GM19099 (cell line): ENCODE data around the gene NOL4L.

Source experiments
- POLR2A ChIP-seq: IDR thresholded peaks from 3 replicates; pipeline ENCODE4 v1.6.1; 2011; ENCODE audit warnings: low read depth; ENCODE audit not compliant: insufficient read length; ENCODE audit errors: extremely low read depth

Gene NOL4L

GRCh38 chr20:32526125-32526524, 59.0 kb downstream of the NOL4L start:
- no peak for TF ChIP-seq POLR2A

- TF ChIP-seq POLR2A = no peak
Measured at GRCh38 chr20:32524829-32525501, 60.2 kb downstream of the NOL4L start.

DNA sequence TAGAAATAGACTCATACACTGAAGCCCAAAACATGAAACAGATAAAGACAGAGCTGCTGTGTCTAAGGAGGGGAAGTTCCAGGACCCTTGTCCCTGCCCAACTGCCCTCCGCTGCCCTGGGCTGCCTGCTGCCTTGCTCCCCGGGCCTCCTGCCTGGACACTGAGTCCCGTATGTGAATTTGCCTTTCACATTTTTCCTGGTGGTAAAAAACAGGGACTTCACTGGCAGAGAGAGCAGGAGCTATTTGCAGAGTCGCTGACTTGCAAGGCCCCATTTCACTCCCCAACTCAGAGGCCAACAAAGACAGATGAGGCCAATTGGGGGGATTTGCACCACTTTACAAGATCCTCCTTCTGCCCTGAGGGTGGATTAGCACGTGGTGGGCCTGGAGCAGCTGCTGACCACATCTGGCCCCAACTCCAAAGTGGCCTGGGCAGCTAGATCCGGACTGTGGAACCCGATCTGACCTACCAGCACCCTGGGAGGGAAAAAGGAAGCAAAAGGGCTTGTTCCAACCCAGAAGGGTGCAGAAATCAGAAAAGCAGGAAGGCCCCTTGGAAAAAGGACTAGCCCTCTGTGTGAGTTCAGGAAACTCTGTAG, 61.4 kb downstream of the NOL4L start:
- TF ChIP-seq POLR2A = no peak

DNA sequence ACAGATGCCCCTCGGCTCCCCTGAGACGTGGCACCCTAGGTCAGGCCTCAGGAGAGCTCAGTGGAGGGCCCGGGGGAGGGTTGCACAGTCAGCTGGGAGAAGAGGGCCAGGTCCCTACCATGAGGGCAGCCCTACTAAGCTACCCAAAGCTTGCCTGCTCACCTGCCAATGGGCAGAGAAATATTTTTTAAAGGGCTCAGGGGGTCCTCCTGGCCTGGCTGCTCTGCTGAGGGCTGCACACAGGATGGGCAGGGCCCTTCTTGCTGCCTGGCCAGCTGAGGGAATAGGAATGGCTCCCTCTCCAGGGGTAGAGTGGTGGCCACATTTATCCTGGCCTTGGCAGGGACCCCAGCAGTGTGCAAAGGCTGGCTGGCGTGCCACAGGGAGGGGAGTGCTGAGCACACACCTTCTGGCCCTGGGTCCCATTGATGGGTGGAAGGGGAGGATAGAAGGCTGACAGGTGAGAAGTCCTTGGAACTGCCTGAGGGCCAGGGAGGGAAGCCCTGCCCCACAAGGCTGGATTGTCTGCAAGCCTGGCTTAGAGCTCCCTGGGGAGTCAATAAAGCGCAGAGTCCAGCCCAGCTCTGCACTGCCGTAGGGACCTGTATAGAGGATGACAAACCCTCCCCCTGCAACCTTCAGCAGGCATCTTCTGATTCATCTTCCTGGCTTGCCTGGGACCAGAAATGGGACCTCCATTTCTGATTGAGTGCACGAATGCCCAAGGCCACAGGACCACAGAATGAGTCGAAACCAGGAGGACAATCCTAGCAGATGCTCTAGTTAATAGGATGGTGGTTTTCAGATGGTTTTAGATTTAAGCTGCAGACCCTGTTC, 62.1 kb downstream of the NOL4L start:
- no peak for TF ChIP-seq POLR2A

DNA sequence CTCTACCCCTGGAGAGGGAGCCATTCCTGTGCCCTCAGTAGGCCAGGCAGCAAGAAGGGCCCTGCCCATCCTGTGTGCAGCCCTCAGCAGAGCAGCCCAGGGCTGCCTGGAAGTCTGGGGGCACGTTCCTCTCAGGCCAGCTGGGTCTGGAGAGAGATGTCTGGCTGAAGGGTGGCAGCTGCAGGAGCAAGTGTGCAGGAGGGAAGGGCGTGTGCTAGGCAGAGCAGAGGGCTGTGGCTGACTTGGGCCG, 62.7 kb downstream of the NOL4L start:
- no peak for TF ChIP-seq POLR2A

GRCh38 chr20:32521780-32522525, 63.2 kb downstream of the NOL4L start:
- TF ChIP-seq POLR2A = no peak

GRCh38 chr20:32520927-32521203, 64.3 kb downstream of the NOL4L start:
- TF ChIP-seq POLR2A = no peak

GRCh38 chr20:32519381-32519730, 65.8 kb downstream of the NOL4L start:
- TF ChIP-seq POLR2A = no peak

GRCh38 chr20:32518593-32519380, 66.3 kb downstream of the NOL4L start:
- no peak for TF ChIP-seq POLR2A

DNA sequence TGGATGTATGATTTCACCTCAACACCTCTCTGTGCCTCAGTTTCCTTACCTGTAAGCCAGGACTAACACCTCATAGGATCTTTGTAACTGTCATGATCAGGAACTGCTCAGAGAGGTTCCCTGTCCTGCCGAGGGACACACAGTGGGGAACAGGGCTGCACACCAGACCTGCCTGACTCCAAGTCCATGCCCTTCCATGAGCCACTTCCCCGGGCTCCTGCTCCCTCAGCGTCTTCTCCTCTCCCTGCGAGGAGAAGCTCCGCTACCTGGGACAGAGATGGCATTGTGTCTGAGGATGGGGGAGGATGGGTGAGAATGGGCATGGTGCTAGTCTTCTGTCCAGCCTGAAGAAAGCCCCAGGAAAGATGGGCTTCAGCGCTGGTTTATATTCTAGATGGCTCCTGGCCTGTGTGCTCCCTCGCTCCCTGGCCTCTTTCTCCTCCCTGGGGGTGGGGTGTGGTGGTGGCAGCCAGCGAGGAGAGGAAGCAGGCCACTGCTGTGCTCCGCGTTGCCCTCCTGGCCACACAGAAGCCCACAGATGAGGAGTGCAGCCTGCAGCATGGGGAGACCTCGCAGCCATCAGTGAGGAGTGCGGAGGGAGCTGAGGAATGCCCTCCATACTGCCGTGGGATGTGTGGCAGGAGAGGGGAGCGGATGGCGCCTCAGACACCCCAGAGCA, 67.1 kb downstream of the NOL4L start:
- no peak for TF ChIP-seq POLR2A

- no peak for TF ChIP-seq POLR2A
Measured at GRCh38 chr20:32517518-32517873, 67.6 kb downstream of the NOL4L start.

DNA sequence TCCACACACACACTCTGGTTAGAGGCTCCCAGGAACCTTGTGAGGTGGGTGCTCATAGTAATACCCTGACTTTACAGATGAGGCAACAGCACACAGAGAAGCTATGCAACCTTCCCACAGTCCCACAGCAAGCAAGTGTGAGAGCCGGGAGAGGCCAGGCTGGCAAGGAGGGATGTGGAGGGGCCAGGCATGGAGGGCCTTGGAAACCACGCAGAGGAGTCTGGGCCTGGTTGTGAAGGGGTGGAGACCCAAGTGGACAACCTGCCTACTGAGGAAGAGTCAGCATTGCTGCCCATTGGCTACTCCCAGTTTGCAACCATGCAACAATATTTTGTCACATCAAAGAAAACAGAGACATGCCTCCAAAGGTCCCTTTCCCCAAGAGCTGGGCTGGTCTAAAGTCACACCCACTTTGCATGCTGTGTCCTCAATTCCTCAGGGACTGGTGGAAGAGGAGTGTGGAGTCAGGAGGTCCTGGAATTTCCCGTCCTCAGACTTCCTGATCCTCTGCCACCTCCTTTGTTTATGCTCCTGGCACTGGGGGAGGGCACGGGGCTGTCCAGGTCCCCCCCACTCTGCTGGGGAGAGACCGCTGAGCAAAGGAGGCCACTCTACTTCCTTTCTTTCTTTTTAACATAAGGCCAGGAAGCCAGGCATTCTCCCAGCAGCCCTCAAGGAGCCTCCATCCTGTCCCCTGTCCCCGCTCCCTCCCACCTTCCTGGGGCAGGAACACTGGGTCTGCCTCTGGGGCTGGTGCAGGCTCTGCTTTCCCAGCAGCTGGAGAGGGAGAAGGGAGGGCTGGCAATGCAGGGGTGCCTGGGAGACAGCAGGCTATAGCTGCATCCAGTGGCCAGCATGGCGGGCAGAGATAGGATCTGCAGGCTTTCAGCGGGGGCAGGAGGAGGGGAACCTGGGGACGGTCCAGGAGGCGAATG, 68.3 kb downstream of the NOL4L start:
- no peak for TF ChIP-seq POLR2A

DNA sequence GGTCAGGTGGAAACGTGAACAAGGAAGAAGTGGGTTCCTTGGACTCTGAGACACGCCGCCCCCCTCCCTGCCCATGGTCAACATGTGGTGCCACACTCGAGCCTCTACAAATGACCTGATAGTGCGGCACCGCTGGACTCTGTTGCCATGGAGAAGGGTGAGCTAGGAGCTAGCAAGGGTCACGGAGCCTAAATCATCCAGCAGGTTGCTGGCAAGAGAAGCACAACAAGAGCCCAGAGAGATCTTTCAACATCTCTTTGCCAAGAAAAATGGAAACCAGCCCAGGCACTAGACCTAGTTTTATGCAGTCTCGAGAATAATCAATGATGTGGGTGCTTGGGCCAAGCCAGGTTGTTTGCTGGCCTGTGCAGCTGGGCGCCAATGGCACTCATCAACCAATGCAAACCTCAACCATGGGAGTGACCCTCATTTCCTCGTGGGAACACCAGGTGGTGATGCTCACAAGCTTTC, 69.5 kb downstream of the NOL4L start:
- no peak for TF ChIP-seq POLR2A
